Retinal pigment epithelial cell (primary cell): ENCODE results near the gene CENPA.

Experiments
- DNase-seq: peaks from one replicate; pipeline ENCODE4 v3.0.0-alpha.2; 2010; ENCODE audit warnings: low read depth
- H3K4me3 ChIP-seq: 2 replicates; pipeline ENCODE4 v1.5.1; 2011; ENCODE audit warnings: mild to moderate bottlenecking, low read length, control low read depth, moderate library complexity
- CTCF ChIP-seq: conservative IDR thresholded peaks from 2 replicates; pipeline ENCODE4 v1.5.1; 2011; ENCODE audit warnings: low read depth, low read length, control low read depth, inconsistent platforms

CENPA gene

GRCh38 chr2:26763019-26763418 lies 22.8 kb upstream of the CENPA start:
- no peak for TF ChIP-seq CTCF
- DNase-seq, result no peak
- H3K4me3 ChIP-seq, result no peak overlapping the region

GRCh38 chr2:26764078-26764887 lies 21.6 kb upstream of the CENPA start, which contains the start of gene SLC35F6:
Gene SLC35F6 (plus strand): TSS chr2:26764284. CDS start chr2:26764350, 66 bp downstream.
- DNase-seq, result no peak
- TF ChIP-seq CTCF, result no peak
- H3K4me3 ChIP-seq, result peak within 1 kb of the TSS; percentile 91

- no peak for DNase-seq
- peak overlapping the region; percentile 91 for H3K4me3 ChIP-seq
- TF ChIP-seq CTCF, result no peak
Observed at GRCh38 chr2:26764906-26765305, 20.9 kb upstream of the CENPA start.

GRCh38 chr2:26765475-26766200 lies 20.2 kb upstream of the CENPA start:
- no peak for DNase-seq
- no peak for TF ChIP-seq CTCF
- H3K4me3 ChIP-seq, result peak overlapping the region; percentile 91

- H3K4me3 ChIP-seq, result no peak overlapping the region
- no peak for DNase-seq
- TF ChIP-seq CTCF, result no peak
Observed at GRCh38 chr2:26767129-26767528, 18.7 kb upstream of the CENPA start.

GRCh38 chr2:26767894-26768487 lies 17.9 kb upstream of the CENPA start:
- H3K4me3 ChIP-seq, result no peak overlapping the region
- no peak for TF ChIP-seq CTCF
- no peak for DNase-seq

GRCh38 chr2:26768759-26769088 lies 17.1 kb upstream of the CENPA start:
- no peak for DNase-seq
- TF ChIP-seq CTCF, result no peak

More at GRCh38 chr2:26768759-26769088, 17.1 kb upstream of the CENPA start:
- no peak overlapping the region for H3K4me3 ChIP-seq
